ENCODE data around the gene PTOV1.
A peak's percentile ranks its signal among the peaks of the same experiment; 100 is the strongest.
"Not testable (repeated sequence)": the region's sequence is repeated elsewhere in the genome, so short reads cannot be mapped to it uniquely, and the experiment has no call there.

The PTOV1 gene

GRCh38 chr19:49812452-49812996, 38.4 kb upstream of the PTOV1 start:
- Mint-ChIP-seq H3K9me3 (no peaks in the 10 kb centered on the region), H3K4me1 (peaks cover 59% of the 10 kb centered on the region), H3K4me3 (peak overlapping the region; percentile 89 to 96), H3K27ac (peak overlapping the region; percentile 93 to 99), H3K27me3 (no peaks in the 10 kb centered on the region)
- DNase-seq (no peak), ATAC-seq (no peak)

- ATAC-seq, result peak; percentile 85
- no peaks in the 10 kb centered on the region for H3K27me3 Mint-ChIP-seq
- peaks cover 53% of the 10 kb centered on the region for H3K4me1 Mint-ChIP-seq
- H3K9me3 Mint-ChIP-seq, result no peaks in the 10 kb centered on the region
- peak within 1 kb of the TSS; percentile 95 to 99 for H3K27ac Mint-ChIP-seq
- DNase-seq, result peak; percentile 86 to 95
- peak within 1 kb of the TSS; percentile 89 to 96 for H3K4me3 Mint-ChIP-seq
Observed at GRCh38 chr19:49812997-49813861, 37.7 kb upstream of the PTOV1 start, which contains the start of gene FUZ. TSS of gene FUZ (minus strand) at chr19:49813292. CDS start at chr19:49813106, 186 bp downstream.

- no peak for ATAC-seq
- Mint-ChIP-seq H3K27me3 (no peaks in the 10 kb centered on the region), H3K4me3 (peak overlapping the region; percentile 85 to 89), H3K4me1 (peaks cover 53% of the 10 kb centered on the region), H3K27ac (peak overlapping the region; percentile 95 to 99), H3K9me3 (no peaks in the 10 kb centered on the region)
- DNase-seq, result no peak
Observed at GRCh38 chr19:49814010-49814409, 36.9 kb upstream of the PTOV1 start.

DNA sequence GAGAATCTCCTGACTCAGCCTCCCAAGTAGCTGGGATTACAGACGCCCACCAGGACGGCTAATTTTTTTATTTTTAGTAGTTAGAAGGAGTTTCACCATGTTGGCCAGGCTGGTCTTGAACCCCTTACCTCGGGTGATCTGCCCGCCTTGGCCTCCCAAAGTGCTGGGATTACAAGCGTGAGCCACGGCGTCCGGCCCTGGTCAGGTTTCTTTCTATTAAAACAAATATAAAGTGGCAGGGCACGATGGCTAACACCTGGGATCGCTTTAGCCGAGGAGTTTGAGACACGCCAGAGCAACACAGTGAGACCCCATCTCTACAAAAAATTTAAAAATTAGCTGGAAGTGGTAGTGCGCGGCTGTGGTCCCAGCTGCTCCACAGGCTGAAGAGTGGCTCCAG, 34.4 kb upstream of the PTOV1 start:
- Mint-ChIP-seq H3K4me1 (peaks cover 52% of the 10 kb centered on the region), H3K9me3 (no peaks in the 10 kb centered on the region), H3K27me3 (no peaks in the 10 kb centered on the region), H3K4me3 (peak overlapping the region in 1 of 2 donors; percentile 50), H3K27ac (no peak overlapping the region)
- DNase-seq (no peak), ATAC-seq (no peak)

DNA sequence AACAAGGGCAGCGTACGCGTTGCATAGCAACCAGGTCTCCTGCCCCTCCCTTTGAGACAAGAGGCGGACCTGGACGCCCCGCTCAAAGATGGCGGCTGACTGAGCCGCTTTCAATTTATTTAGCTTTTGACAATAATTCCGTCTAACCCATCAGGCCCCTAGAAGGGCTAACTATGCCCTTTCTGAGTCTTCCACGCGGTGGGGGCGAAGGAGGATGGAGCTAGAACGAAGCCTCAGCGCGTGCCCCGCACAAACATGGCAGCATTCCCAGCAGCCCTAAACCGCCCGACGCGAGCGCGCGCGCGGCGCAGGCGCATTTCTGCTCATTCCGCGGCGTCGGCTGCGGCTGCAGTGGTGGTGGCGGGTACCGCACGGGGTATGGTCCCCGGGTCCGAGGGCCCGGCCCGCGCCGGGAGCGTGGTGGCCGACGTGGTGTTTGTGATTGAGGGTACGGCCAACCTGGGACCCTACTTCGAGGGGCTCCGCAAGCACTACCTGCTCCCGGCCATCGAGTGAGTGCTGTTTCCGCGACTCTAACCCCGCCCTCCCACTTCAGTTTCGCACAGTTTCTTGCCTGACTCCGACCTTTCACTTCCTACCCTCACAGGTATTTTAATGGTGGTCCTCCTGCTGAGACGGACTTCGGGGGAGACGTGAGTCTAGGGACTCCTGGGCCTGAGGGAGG, 32.9 kb upstream of the PTOV1 start, which contains the start of gene MED25:
Gene MED25, plus strand, starts transcription at position 326 of the 685 bp plus-strand sequence. Its CDS starts 53 bp downstream, at position 379.
- Mint-ChIP-seq H3K27ac (peak within 1 kb of the TSS; percentile 98 to 99), H3K4me1 (peaks cover 37% of the 10 kb centered on the region), H3K27me3 (no peaks in the 10 kb centered on the region), H3K4me3 (peak within 1 kb of the TSS; percentile 90 to 99), H3K9me3 (no peaks in the 10 kb centered on the region)
- DNase-seq (peak; percentile 90), ATAC-seq (peak; percentile 79)

GRCh38 chr19:49818649-49819370, 32.1 kb upstream of the PTOV1 start:
- Mint-ChIP-seq H3K4me1 (peaks cover 36% of the 10 kb centered on the region), H3K27ac (peak overlapping the region; percentile 95 to 99), H3K9me3 (no peaks in the 10 kb centered on the region), H3K4me3 (peak overlapping the region; percentile 90 to 99), H3K27me3 (no peaks in the 10 kb centered on the region)
- DNase-seq (no peak), ATAC-seq (no peak)

- H3K9me3 Mint-ChIP-seq, H3K27me3 Mint-ChIP-seq, ATAC-seq, DNase-seq: not testable (repeated sequence)
- Mint-ChIP-seq H3K4me1 (peaks cover 28% of the 10 kb centered on the region), H3K27ac (peak overlapping the region; percentile 95 to 99), H3K4me3 (peak overlapping the region; percentile 90 to 99)
Observed at GRCh38 chr19:49819452-49820115, 31.4 kb upstream of the PTOV1 start.

GRCh38 chr19:49820125-49820524, 30.8 kb upstream of the PTOV1 start:
- Mint-ChIP-seq H3K9me3 (no peaks in the 10 kb centered on the region), H3K4me3 (no peak overlapping the region), H3K27ac (no peak overlapping the region), H3K27me3 (no peaks in the 10 kb centered on the region), H3K4me1 (peaks cover 26% of the 10 kb centered on the region)
- no peak for DNase-seq
- no peak for ATAC-seq

DNA sequence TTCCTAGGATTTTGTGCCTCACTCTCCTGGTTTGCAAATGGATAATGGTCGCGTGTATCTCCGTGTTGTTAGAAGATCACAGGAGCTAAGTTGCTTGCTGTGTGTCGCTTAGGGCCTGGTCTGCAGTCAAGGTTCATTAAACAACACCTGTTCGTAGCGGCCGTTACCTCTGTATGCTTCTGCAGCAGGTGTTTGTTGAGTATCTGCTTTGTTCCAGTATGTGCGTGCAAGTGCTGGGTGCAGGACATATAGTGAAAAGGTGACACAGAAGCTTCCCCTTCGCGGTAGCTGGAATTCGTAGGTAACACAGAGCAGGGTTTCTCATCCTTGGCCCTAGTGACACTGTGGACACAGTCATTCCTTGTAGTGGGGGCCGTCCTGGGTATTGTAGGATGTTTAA, 27.5 kb upstream of the PTOV1 start:
- H3K4me3 Mint-ChIP-seq, result no peak overlapping the region
- H3K9me3 Mint-ChIP-seq, result no peaks in the 10 kb centered on the region
- no peaks in the 10 kb centered on the region for H3K27me3 Mint-ChIP-seq
- H3K27ac Mint-ChIP-seq, result no peak overlapping the region
- DNase-seq, result no peak
- peaks cover 25% of the 10 kb centered on the region for H3K4me1 Mint-ChIP-seq
- no peak for ATAC-seq

DNA sequence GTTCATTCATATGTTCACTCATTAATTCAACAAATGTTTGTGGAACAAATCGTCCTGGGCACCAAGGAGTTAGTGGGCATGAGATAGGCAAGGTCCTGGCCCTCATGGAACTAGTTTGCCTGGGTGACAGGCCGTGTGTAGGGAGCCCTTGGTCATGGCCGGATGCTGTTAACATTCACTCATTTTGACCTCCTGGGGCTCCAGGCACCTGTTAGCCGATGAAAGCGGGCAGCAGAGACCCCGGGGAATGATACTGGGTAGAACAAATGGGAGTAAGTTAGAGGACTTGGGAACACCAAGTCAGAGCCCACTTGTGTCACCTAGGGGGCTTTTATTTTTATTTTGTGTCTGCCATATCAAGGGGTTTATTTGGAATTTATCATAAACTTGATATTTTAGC, 26.3 kb upstream of the PTOV1 start:
- ATAC-seq, result no peak
- Mint-ChIP-seq H3K9me3 (no peaks in the 10 kb centered on the region), H3K4me3 (no peak overlapping the region), H3K27ac (no peak overlapping the region), H3K4me1 (peaks cover 13% of the 10 kb centered on the region), H3K27me3 (no peaks in the 10 kb centered on the region)
- no peak for DNase-seq

- no peak for ATAC-seq
- no peak overlapping the region for H3K4me3 Mint-ChIP-seq
- no peak overlapping the region for H3K27ac Mint-ChIP-seq
- H3K27me3 Mint-ChIP-seq, result no peaks in the 10 kb centered on the region
- H3K9me3 Mint-ChIP-seq, result no peaks in the 10 kb centered on the region
- peaks cover 8% of the 10 kb centered on the region for H3K4me1 Mint-ChIP-seq
- DNase-seq, result no peak
Observed at GRCh38 chr19:49827034-49827433, 23.9 kb upstream of the PTOV1 start.

- peaks cover 16% of the 10 kb centered on the region for H3K4me1 Mint-ChIP-seq
- no peak for DNase-seq
- H3K27ac Mint-ChIP-seq, result no peak overlapping the region
- no peak overlapping the region for H3K4me3 Mint-ChIP-seq
- no peaks in the 10 kb centered on the region for H3K27me3 Mint-ChIP-seq
- ATAC-seq, result no peak
- no peaks in the 10 kb centered on the region for H3K9me3 Mint-ChIP-seq
Observed at GRCh38 chr19:49829200-49829599, 21.8 kb upstream of the PTOV1 start.

- DNase-seq, result no peak
- Mint-ChIP-seq H3K27me3 (no peaks in the 10 kb centered on the region), H3K4me1 (peaks cover 16% of the 10 kb centered on the region), H3K9me3 (no peaks in the 10 kb centered on the region), H3K4me3 (no peak overlapping the region), H3K27ac (no peak overlapping the region)
- no peak for ATAC-seq
Observed at GRCh38 chr19:49829721-49830120, 21.2 kb upstream of the PTOV1 start.

- no peaks in the 10 kb centered on the region for H3K9me3 Mint-ChIP-seq
- peaks cover 16% of the 10 kb centered on the region for H3K4me1 Mint-ChIP-seq
- ATAC-seq, result peak; percentile 12
- no peak overlapping the region for H3K4me3 Mint-ChIP-seq
- DNase-seq, result no peak
- peak overlapping the region in 1 of 2 donors; percentile 54 for H3K27ac Mint-ChIP-seq
- H3K27me3 Mint-ChIP-seq, result no peaks in the 10 kb centered on the region
Observed at GRCh38 chr19:49830766-49831165, 20.2 kb upstream of the PTOV1 start.

DNA sequence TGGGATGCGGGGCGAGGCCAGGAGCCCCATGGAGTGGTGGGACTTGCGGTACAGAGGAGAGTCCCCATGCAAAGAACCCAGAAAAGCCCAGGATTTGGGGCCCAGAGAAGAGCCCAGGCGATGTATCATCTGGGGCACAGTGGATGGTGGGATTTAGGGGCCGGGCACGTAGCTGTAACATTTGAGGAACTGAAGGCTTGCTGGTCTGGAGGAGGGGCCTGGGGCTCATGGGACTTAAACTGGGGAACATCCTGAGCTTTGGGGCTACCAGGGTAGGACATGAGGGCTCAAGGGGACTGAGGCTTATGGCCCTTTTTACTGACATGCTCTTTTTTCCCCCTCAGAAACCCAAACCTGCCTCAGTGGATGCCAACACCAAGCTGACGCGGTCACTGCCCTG, 19.4 kb upstream of the PTOV1 start:
- Mint-ChIP-seq H3K4me1 (peaks cover 10% of the 10 kb centered on the region), H3K27me3 (no peaks in the 10 kb centered on the region), H3K4me3 (no peak overlapping the region), H3K27ac (no peak overlapping the region), H3K9me3 (no peaks in the 10 kb centered on the region)
- DNase-seq, result no peak
- ATAC-seq, result no peak

Data from stimulated activated naive CD8-positive, alpha-beta T cell treated with anti-CD3 and anti-CD28 coated beads, Interleukin-15, amount 100 ng/mL, for 72 hours (primary cell).